DND-41 (cell line): ENCODE data around the gene MS4A6E.
"Not testable (repeated sequence)": the region's sequence is repeated elsewhere in the genome, so short reads cannot be mapped to it uniquely, and the experiment has no call there.

Source experiments
- ATAC-seq: fragments of 200-7000 bp; cut with Tn5 transposase; 3 replicates; pipeline ENCODE4 v1.9.1; 2021; ENCODE audit warnings: low read depth; ENCODE audit not compliant: insufficient read depth
- DNase-seq: peaks from one replicate; pipeline ENCODE4 v3.0.0-alpha.2; 2020
- H2AFZ ChIP-seq: 2 replicates; pipeline ENCODE4 v1.6.0; 2012; ENCODE audit warnings: low read depth, low read length
- H3K27ac ChIP-seq: 2 replicates; pipeline ENCODE4 v1.5.1; 2012; ENCODE audit warnings: low read length, inconsistent platforms
- H3K27me3 ChIP-seq: fragments of 200-600 bp; sonication (generic); 2 replicates; pipeline ENCODE4 v1.6.0; 2012; ENCODE audit warnings: low read length, mild to moderate bottlenecking, inconsistent platforms; ENCODE audit not compliant: insufficient read depth, poor library complexity
- H3K36me3 ChIP-seq: 2 replicates; pipeline ENCODE4 v1.5.1; 2012; ENCODE audit warnings: low read length, inconsistent platforms; ENCODE audit not compliant: insufficient read depth
- H3K4me1 ChIP-seq: 2 replicates; pipeline ENCODE4 v1.5.1; 2012; ENCODE audit warnings: mild to moderate bottlenecking, low read length; ENCODE audit not compliant: insufficient read depth
- H3K4me2 ChIP-seq: 2 replicates; pipeline ENCODE4 v1.6.0; 2012; ENCODE audit warnings: mild to moderate bottlenecking, moderate library complexity, low read length, inconsistent platforms; ENCODE audit not compliant: insufficient read depth
- H3K4me3 ChIP-seq, 2 experiments: fragments of 200-600 bp in 1 of 2; shearing (Covaris generic) in 1 of 2; 2 replicates each; pipeline ENCODE4 v1.5.1; 2012 to 2016; ENCODE audit warnings: inconsistent platforms in 2 of 2, low read length in 2 of 2, mild to moderate bottlenecking in 2 of 2, low read depth in 1 of 2, moderate library complexity in 1 of 2
- H3K79me2 ChIP-seq: 2 replicates; pipeline ENCODE4 v1.6.0; 2012; ENCODE audit warnings: low read length, inconsistent platforms; ENCODE audit not compliant: insufficient read depth
- H3K9ac ChIP-seq: 2 replicates; pipeline ENCODE4 v1.6.0; 2012; ENCODE audit warnings: low read depth, mild to moderate bottlenecking, inconsistent platforms, low read length, moderate library complexity
- H3K9me3 ChIP-seq: 2 replicates; pipeline ENCODE4 v1.5.1; 2012; ENCODE audit warnings: low read length, moderate library complexity, mild to moderate bottlenecking, inconsistent platforms; ENCODE audit not compliant: insufficient read depth, severe bottlenecking
- H4K20me1 ChIP-seq: 2 replicates; pipeline ENCODE4 v1.6.0; 2012; ENCODE audit warnings: low read length; ENCODE audit not compliant: insufficient read depth
- CTCF ChIP-seq: IDR thresholded peaks from 2 replicates; pipeline ENCODE4 v1.5.1; 2012; ENCODE audit warnings: borderline replicate concordance, low read length, moderate library complexity, mild to moderate bottlenecking; ENCODE audit not compliant: poor library complexity, severe bottlenecking; ENCODE audit errors: extremely low read depth
- EZH2 ChIP-seq: IDR thresholded peaks from 3 replicates; pipeline ENCODE4 v1.6.1; 2012; ENCODE audit warnings: borderline replicate concordance, low read depth, mild to moderate bottlenecking, moderate library complexity, low read length, inconsistent platforms; ENCODE audit not compliant: severe bottlenecking

The MS4A6E gene

GRCh38 chr11:60288531-60288930 lies 38.5 kb upstream of the MS4A6E start:
- Histone ChIP-seq H3K4me2 (no peak overlapping the region), H3K79me2 (no peaks in the 10 kb centered on the region), H3K9ac (no peak overlapping the region), H3K27ac (no peak overlapping the region), H2AFZ (no peak overlapping the region), H4K20me1 (no peaks in the 10 kb centered on the region), H3K4me3 (no peak overlapping the region), H3K9me3 (no peaks in the 10 kb centered on the region), H3K4me1 (no peaks in the 10 kb centered on the region), H3K27me3 (no peaks in the 10 kb centered on the region), H3K36me3 (no peaks in the 10 kb centered on the region)
- DNase-seq (no peak), ATAC-seq (no peak)
- TF ChIP-seq CTCF: no peak
- TF ChIP-seq EZH2: no peak

GRCh38 chr11:60292145-60292544 lies 34.9 kb upstream of the MS4A6E start:
- ATAC-seq: no peak
- Histone ChIP-seq H2AFZ (no peak overlapping the region), H3K9me3 (no peaks in the 10 kb centered on the region), H4K20me1 (no peaks in the 10 kb centered on the region), H3K4me1 (no peaks in the 10 kb centered on the region), H3K27me3 (no peaks in the 10 kb centered on the region), H3K4me2 (no peak overlapping the region), H3K4me3 (no peak overlapping the region), H3K79me2 (no peaks in the 10 kb centered on the region), H3K27ac (no peak overlapping the region), H3K9ac (no peak overlapping the region), H3K36me3 (no peaks in the 10 kb centered on the region)
- TF ChIP-seq EZH2 (no peak), CTCF (no peak)
- DNase-seq: no peak

- DNase-seq (no peak), ATAC-seq (no peak)
- Histone ChIP-seq H3K9ac (no peak overlapping the region), H3K4me2 (no peak overlapping the region), H3K4me1 (no peaks in the 10 kb centered on the region), H2AFZ (no peak overlapping the region), H3K79me2 (no peaks in the 10 kb centered on the region), H3K27ac (no peak overlapping the region), H4K20me1 (no peaks in the 10 kb centered on the region), H3K27me3 (no peaks in the 10 kb centered on the region), H3K9me3 (no peaks in the 10 kb centered on the region), H3K4me3 (no peak overlapping the region), H3K36me3 (no peaks in the 10 kb centered on the region)
- TF ChIP-seq CTCF (no peak), EZH2 (no peak)
Measured at GRCh38 chr11:60301178-60301577, 25.9 kb upstream of the MS4A6E start.

- not testable (repeated sequence) for ATAC-seq, H3K4me2 ChIP-seq, H3K27ac ChIP-seq, H3K36me3 ChIP-seq, H3K9me3 ChIP-seq, DNase-seq, H2AFZ ChIP-seq, H3K27me3 ChIP-seq, H3K79me2 ChIP-seq, H3K9ac ChIP-seq, H4K20me1 ChIP-seq, H3K4me1 ChIP-seq, H3K4me3 ChIP-seq
Measured at GRCh38 chr11:60301884-60302283, 25.2 kb upstream of the MS4A6E start.
